Subcutaneous adipose tissue (tissue), 4 donors: ENCODE measurements around the gene OR6K2. TPM values are rescaled to one million over a fixed set of nuclear protein-coding genes. Genes with fewer than 3 reads are reported as not detected.

Source experiments
- CTCF ChIP-seq: fragments of 450-650 bp; IDR thresholded peaks from one replicate; pipeline ENCODE4 v1.5.1; 2016; ENCODE audit warnings: low read depth, mild to moderate bottlenecking, control low read depth, antibody characterized with exemption, moderate library complexity
- total RNA-seq, 4 donors: library from RNA; depleted of rRNA; stranded (reverse); fragments of >200 nt; gene quantifications; one replicate each; pipeline ENCODE4 v1.1.0, GENCODE V29; 2016

The OR6K2 gene
- total RNA-seq, 4 donors from 2014 or later, result not detected

GRCh38 chr1:158720620-158721019 is 20.2 kb upstream of the OR6K2 start, which contains the start of gene OR6K3:
OR6K3 (minus strand) TSS chr1:158720720; CDS start chr1:158718115, 2,605 bp downstream.
- TF ChIP-seq CTCF, result no peak

- no peak for TF ChIP-seq CTCF
These were observed 19.2 kb upstream of the OR6K2 start for GRCh38 chr1:158719664-158720063.

- no peak for TF ChIP-seq CTCF
These were observed 16.9 kb upstream of the OR6K2 start for GRCh38 chr1:158717344-158717743.

- TF ChIP-seq CTCF, result no peak
These were observed 15.9 kb upstream of the OR6K2 start for GRCh38 chr1:158716335-158716734.

GRCh38 chr1:158714754-158715153 is 14.3 kb upstream of the OR6K2 start:
- no peak for TF ChIP-seq CTCF

GRCh38 chr1:158711098-158711497 is 10.6 kb upstream of the OR6K2 start:
- no peak for TF ChIP-seq CTCF

GRCh38 chr1:158706096-158706495 is 5.6 kb upstream of the OR6K2 start:
- TF ChIP-seq CTCF, result no peak
